Neutrophil (primary cell): ENCODE measurements around the gene ARF3.

Source experiments
- H3K27ac ChIP-seq: fragments of 200-600 bp; sonication (generic); 2 replicates; pipeline ENCODE4 v1.5.1; 2016; ENCODE audit warnings: mild to moderate bottlenecking, moderate library complexity
- H3K27me3 ChIP-seq: fragments of 200-600 bp; sonication (generic); 2 replicates; pipeline ENCODE4 v1.6.0; 2016; ENCODE audit warnings: mild to moderate bottlenecking
- H3K36me3 ChIP-seq: fragments of 200-600 bp; sonication (generic); 2 replicates; pipeline ENCODE4 v1.5.1; 2017
- H3K4me1 ChIP-seq, 2 experiments: fragments of 200-600 bp in 1 of 2; sonication (generic) in 1 of 2; 1 replicate in 1 of 2; 2 replicates in 1 of 2; pipeline versions ENCODE4 v1.5.1 to v1.6.1; 2013 to 2016; ENCODE audit warnings: low read depth in 1 of 2, low read length in 1 of 2, mild to moderate bottlenecking in 1 of 2, moderate library complexity in 1 of 2; ENCODE audit not compliant: control insufficient read depth in 1 of 2, insufficient read depth in 1 of 2
- H3K4me3 ChIP-seq, 2 experiments: fragments of 200-600 bp in 1 of 2; sonication (generic) in 1 of 2; 1 replicate in 1 of 2; 2 replicates in 1 of 2; pipeline ENCODE4 v1.5.1; 2013 to 2016; ENCODE audit warnings: low read depth in 1 of 2, low read length in 1 of 2, mild to moderate bottlenecking in 1 of 2, moderate library complexity in 1 of 2
- H3K9me3 ChIP-seq: fragments of 200-600 bp; sonication (generic); 2 replicates; pipeline ENCODE4 v1.5.1; 2016
- TF ChIP-seq, protein P1 (sequence below): fragments of 200-600 bp; sonication (generic); IDR thresholded peaks from 2 replicates; pipeline ENCODE4 v1.5.1; 2016; ENCODE audit warnings: antibody characterized with exemption

Gene ARF3

DNA sequence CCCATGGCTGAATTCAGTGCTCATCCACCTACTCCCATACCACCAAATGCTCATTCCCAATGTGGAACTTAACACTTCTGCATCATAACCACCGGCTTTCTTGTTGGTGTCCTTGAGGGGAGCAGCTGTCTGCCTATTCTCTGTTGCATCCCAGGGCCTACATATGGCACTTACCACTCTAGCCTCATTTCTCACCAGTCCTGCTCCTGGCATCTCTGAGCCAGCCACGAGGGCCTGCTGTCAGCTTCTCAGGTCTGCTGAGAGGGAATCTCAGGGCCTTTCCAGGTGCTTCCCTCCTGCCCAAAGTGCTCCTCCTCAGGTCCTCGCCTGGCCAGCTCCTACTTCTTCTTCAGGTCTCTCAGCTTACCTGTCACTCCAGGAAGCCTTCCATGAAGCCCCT is 67.6 kb downstream of the ARF3 start:
- TF ChIP-seq, protein P1, sequence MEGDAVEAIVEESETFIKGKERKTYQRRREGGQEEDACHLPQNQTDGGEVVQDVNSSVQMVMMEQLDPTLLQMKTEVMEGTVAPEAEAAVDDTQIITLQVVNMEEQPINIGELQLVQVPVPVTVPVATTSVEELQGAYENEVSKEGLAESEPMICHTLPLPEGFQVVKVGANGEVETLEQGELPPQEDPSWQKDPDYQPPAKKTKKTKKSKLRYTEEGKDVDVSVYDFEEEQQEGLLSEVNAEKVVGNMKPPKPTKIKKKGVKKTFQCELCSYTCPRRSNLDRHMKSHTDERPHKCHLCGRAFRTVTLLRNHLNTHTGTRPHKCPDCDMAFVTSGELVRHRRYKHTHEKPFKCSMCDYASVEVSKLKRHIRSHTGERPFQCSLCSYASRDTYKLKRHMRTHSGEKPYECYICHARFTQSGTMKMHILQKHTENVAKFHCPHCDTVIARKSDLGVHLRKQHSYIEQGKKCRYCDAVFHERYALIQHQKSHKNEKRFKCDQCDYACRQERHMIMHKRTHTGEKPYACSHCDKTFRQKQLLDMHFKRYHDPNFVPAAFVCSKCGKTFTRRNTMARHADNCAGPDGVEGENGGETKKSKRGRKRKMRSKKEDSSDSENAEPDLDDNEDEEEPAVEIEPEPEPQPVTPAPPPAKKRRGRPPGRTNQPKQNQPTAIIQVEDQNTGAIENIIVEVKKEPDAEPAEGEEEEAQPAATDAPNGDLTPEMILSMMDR: no peak
- H3K4me1 ChIP-seq: no peaks in the 10 kb centered on the region

More for the DNA sequence above, 67.6 kb downstream of the ARF3 start:
- H3K9me3 ChIP-seq: no peaks in the 10 kb centered on the region
- peaks cover 59% of the 10 kb centered on the region for H3K27me3 ChIP-seq
- H3K27ac ChIP-seq: no peak overlapping the region
- no peak overlapping the region for H3K4me3 ChIP-seq
- H3K36me3 ChIP-seq: no peaks in the 10 kb centered on the region
